Stimulated activated CD4-positive, alpha-beta T cell treated with anti-CD3 and anti-CD28 coated beads, Interleukin-4, amount 100 ng/mL, for 1 hour (primary cell): ENCODE results near the gene SNTB2.
"Not testable (repeated sequence)": the region's sequence is repeated elsewhere in the genome, so short reads cannot be mapped to it uniquely, and the experiment has no call there.

ENCODE experiments used
- DNase-seq: peaks from one replicate; pipeline ENCODE4 v3.0.0-alpha.2; 2020

SNTB2 gene

GRCh38 chr16:69186642-69187445 lies at the start of gene SNTB2:
Gene SNTB2, plus strand, starts transcription at chr16:69187164. Its CDS starts 3 bp downstream, at chr16:69187167.
- peak; percentile 81 for DNase-seq

DNA sequence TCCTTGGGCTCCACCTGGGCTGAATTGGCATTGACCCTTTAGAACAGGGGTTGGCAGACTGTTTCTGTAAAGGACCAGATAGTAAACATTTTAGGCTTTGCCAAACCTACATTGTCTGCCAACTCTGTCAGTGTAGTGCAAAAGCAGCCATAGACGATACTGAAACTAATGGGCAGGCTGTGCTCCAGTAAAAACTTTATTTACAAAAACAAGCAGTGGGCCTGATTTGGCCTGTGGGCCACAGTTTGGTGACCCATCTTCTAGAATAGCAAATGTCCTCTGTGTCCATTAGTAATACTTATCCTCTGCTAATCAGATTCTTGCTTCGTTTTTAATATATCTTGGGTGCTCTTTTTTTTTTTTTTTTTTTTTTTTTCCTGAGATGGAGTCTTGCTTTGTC lies 48.4 kb upstream of the SNTB2 start:
- DNase-seq = no peak

- not testable (repeated sequence) for DNase-seq
Observed at GRCh38 chr16:69139464-69139863, 47.5 kb upstream of the SNTB2 start.

DNA sequence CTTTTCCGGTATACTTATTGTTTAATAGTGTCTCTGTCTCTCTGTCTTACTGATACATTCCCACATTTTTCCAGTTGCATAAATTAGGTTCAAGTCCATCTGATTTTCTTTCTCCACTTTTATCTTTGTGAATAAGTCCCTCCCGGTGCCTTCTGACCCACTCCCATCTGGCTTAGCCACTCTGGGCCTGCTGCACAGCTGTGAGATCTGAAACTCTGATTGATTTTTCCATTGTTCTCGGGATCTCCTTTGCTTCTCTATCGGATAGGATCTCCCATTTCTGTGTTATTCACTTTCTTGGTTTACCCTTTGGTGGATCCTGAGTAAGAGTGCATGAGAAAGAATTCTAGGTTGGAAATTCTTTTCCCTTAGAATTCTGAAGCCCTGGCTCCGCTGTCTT lies 46.0 kb upstream of the SNTB2 start:
- no peak for DNase-seq

GRCh38 chr16:69141936-69142335 lies 45.0 kb upstream of the SNTB2 start:
- no peak for DNase-seq

- DNase-seq = no peak
Observed at GRCh38 chr16:69143116-69143515, 43.8 kb upstream of the SNTB2 start.

DNA sequence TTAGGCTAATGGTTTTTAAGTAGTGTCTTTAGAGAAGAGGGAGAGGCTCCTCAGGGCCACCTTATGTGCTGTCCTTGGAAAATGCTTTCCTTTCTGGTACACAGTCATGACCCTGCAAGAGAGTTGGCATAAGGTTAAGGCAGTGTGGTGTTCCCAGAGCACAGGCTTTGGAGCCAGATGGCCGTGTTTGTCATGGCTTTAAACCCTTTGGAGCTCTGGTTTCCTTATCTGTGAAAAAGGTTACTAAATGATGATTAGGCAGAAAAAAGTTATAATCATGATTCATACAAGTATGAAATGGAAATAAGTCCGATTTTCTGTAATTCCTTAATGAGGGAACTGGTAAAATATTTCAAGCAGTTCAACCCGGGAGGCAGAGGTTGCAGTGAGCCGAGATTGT lies 41.3 kb upstream of the SNTB2 start:
- DNase-seq = no peak

DNA sequence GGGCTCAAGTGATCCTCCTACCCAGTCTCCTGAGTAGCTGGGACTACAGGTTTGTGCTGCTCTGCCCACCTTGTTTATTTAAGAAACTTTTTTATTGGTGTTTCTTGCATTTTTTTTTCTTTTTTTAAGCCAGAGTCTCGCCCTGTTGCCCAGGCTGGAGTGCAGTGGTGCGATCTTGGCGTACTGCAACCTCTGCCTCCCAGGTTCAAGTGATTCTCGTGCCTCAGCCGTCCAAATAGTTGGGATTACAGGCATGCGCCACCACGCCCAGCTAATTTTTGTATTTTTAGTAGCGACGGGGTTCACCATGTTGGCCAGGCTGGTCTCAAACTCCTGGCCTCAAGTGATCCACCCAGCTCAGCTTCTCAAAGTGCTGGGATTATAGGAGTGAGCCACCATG lies 37.3 kb upstream of the SNTB2 start:
- DNase-seq = not testable (repeated sequence)

DNA sequence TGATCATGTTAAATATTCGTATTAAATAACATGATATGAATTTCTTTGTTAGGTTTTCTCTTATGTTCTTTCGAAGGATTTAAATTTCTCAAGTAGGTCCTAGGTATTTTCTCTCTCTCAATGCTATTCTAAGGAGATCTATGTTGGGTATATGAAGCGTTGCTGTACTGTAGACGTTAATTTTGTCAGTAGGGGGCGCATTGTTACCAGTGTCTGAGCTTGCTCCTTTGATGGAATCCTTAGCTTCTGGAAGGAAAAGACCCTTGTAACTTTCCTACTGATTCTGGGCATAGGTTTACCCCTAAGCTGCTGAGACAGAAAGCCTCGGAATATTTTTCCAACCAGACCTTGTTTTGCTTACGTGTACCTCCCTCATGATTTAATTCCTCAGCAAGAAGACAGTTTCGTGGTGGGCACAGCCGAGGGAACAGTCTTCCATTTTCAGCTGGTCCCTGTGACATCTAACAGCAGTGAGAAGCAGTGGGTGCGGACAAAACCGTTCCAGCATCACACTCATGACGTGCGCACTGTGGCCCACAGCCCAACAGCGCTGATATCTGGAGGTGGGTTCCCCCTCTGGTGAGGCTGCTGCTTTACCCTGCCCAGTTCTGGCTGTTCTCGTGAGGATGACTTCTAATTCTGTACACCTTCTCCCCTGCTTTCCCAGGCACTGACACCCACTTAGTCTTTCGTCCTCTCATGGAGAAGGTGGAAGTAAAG lies 36.7 kb upstream of the SNTB2 start:
- DNase-seq = no peak

DNA sequence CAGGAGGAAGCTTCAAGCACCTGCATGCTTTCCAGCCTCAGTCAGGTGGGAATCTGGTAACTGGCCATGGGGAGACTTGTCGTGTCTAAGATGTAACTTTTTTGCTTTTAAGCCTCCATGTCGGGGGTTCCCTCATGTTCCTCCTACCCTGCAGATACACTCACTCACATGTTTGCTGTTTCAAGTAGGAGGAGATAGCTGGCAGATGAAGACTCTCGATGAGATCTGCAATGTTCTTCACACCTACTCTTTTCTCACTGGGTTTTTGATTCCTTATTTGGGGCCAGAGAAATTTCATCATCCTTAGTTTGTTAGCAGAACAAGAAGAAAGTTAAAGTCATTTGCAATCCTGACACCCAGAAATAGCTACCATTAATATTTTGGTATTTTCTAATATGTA lies 29.8 kb upstream of the SNTB2 start:
- no peak for DNase-seq

DNA sequence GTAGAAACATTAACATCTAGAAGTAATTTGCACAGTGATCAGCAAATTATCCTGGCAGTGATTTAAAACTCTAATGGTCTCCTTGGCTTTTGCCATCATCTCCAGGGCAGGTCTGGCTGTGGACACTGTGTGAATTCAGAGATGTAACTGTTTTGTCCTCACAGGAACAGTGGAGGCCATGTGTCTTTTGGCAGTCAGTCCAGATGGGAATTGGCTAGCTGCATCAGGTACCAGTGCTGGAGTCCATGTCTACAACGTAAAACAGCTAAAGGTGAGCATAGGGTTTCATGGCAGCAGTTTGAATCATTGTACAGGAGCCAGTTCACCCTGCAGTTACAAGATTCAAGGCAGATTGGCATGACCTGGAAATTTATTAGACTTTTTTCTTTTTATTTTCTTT lies 26.8 kb upstream of the SNTB2 start:
- DNase-seq = no peak

GRCh38 chr16:69165584-69165983 lies 21.4 kb upstream of the SNTB2 start:
- DNase-seq = no peak

- peak; percentile 72 for DNase-seq
Observed at GRCh38 chr16:69166221-69166833, 20.6 kb upstream of the SNTB2 start.

DNA sequence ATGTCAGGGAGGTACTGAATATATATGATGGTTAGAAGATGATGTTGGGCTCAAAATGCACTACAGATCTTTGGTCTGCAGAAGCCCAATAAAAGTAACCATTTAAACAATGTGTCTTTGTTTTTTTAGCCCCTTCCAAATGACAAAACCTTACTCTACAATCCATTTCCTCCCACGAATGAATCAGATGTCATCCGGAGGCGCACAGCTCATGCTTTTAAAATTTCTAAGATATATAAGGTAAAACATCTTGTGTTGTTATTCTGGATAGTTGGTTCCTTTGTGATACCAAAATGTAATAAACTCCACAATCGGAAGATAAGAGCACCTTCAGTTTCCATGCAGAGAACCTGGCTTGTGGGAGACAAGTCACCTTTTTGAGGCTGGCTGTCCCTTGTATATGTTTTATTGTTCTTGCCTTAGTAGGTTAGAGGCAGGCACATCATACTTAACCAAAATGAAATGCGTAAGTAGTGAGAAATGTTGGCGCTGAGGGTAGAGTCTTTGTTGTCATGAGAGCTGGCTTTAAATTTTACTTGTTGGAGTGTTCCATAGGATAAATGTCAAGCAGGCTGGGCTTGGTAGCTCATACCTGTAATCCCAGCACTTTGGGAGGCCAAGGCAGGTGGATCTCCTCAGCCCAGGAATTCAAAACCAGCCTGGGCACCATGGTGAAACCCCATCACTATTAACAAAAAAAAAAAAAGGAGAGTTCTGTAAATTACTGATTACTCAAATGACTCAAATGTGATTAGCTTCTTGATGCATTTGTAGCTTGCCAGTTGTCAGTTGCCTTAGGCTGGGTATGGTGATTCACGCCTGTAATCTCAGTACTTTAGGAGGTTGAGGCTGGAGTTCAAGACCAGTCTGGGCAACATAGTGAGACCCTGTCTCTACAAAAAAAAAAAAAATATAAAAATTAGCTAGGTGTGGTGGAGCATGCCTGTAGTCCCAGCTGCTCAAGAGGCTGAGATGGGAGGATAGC lies 19.7 kb upstream of the SNTB2 start:
- no peak for DNase-seq

- DNase-seq = no peak
Observed at GRCh38 chr16:69169051-69169450, 17.9 kb upstream of the SNTB2 start.

GRCh38 chr16:69169607-69170352 lies 17.2 kb upstream of the SNTB2 start:
- no peak for DNase-seq

DNA sequence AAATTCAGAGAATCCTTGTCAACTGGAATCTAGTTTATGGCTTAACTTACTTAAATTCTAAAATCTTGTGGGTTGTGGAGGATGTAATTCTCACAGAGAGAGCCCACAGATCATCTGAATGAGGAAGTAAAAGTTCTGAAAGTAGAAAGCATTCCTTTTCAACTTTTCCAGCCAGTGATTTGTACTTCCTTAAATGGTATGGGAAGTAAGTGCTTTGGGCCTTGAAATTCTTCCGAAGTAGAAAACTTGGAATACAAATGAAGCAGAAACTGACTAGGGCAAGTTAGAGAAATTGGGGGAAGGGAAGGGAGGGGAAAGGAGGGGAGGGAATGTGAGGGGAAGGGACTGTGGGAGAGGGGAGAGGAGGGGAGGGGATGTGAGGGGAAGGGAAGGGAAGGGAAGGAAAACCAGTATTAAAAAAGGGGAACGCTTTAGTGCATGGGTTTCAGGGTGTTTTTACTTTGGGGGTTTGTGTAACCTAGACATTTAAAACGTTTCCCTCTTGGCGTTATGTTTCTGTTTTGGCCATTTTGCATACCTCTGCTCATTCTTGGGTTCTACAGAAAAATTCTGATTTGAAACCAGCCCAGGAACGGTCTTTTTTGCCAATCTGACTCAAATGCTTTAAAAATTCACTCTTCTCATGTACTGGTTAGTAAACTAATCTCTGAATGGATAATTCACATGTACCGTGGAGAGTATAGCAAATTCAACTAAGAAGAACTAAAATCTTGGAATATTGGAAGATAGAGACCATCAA lies 15.5 kb upstream of the SNTB2 start:
- DNase-seq = no peak

GRCh38 chr16:69176033-69176800 lies 10.7 kb upstream of the SNTB2 start:
- no peak for DNase-seq

GRCh38 chr16:69179328-69180010 lies 7.5 kb upstream of the SNTB2 start:
- no peak for DNase-seq

DNA sequence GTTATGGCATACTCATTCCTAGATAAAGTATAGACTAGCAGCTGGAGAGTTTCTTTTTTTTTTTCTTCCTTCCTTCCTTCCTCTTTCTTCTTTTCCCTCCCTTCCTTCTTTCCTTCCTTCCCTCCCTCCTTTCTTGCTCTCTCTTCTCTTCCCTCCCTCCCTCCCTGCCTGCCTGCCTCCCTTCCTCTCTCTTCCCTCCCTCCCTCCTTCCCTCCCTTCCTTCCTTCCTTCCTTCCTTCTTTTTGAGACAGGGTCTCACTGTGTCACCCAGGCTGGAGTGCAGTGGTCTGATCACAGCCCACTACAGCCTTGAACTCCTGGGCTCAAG lies 7.0 kb upstream of the SNTB2 start:
- no peak for DNase-seq
